ENCODE measurements around the gene CDH1. TPM values are rescaled to one million over a fixed set of nuclear protein-coding genes. Genes with fewer than 3 reads are reported as not detected.
"Not testable (repeated sequence)": the region's sequence is repeated elsewhere in the genome, so short reads cannot be mapped to it uniquely, and the experiment has no call there.

Gene CDH1
- total RNA-seq = 83.0 TPM

DNA sequence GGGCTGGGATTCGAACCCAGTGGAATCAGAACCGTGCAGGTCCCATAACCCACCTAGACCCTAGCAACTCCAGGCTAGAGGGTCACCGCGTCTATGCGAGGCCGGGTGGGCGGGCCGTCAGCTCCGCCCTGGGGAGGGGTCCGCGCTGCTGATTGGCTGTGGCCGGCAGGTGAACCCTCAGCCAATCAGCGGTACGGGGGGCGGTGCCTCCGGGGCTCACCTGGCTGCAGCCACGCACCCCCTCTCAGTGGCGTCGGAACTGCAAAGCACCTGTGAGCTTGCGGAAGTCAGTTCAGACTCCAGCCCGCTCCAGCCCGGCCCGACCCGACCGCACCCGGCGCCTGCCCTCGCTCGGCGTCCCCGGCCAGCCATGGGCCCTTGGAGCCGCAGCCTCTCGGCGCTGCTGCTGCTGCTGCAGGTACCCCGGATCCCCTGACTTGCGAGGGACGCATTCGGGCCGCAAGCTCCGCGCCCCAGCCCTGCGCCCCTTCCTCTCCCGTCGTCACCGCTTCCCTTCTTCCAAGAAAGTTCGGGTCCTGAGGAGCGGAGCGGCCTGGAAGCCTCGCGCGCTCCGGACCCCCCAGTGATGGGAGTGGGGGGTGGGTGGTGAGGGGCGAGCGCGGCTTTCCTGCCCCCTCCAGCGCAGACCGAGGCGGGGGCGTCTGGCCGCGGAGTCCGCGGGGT lies at the start of gene CDH1:
CDH1 (plus strand) TSS at position 247 of the 684 bp plus-strand sequence; CDS start at position 371, 124 bp downstream.
- DNase-seq = no peak

DNA sequence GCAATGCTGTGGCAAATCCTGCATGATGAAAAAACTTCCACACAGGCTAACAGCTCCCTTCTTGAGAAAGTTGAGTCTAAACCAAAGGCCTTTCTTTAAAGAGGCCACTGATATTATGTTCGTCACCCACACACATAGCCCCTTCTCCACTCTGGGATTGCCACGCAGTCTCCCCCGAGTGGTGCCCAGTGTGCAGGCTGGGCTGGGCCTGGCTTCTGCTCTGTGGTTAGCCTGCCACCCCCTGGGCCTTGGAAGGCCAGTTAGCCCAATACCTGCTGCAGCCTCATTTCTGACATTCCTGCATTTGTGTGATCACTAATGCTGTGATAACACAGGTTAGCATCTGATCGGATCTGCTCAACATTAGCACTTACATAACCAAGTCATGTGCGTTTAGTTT lies 47.2 kb upstream of the CDH1 start:
- no peak for DNase-seq

DNA sequence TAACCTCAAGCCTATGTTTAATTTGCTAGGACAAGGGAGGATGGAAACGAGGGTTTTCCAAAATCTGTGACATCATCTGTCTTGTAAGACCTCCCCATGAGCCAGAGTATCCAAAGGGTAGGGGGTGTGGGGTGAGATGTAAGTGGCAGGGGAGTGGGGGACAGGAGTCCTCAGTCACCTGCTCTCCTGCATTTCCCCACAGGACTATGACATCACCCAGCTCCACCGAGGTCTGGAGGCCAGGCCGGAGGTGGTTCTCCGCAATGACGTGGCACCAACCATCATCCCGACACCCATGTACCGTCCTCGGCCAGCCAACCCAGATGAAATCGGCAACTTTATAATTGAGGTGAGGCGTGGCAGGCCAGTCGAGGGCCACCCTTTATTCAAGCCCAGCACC lies 41.5 kb upstream of the CDH1 start:
- no peak for DNase-seq

DNA sequence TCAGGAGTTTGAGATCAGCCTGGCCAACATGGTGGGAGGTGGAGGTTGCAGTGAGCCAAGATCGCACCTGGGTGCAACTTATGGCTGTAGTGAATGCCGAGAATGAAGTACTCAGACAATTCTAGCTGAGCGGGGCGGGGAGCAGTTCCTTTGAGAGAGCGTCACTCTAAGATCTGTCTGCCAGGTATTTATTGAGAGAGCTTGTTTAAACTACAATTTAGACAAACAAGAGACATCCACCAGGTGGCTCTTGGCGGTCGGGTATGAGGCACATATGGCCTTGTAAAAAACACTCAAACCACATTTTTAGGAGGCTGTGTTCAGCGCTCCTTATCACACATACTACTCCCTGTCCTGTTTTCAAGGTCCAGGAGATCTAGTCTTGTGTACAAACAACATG lies 40.6 kb upstream of the CDH1 start:
- no peak for DNase-seq

DNA sequence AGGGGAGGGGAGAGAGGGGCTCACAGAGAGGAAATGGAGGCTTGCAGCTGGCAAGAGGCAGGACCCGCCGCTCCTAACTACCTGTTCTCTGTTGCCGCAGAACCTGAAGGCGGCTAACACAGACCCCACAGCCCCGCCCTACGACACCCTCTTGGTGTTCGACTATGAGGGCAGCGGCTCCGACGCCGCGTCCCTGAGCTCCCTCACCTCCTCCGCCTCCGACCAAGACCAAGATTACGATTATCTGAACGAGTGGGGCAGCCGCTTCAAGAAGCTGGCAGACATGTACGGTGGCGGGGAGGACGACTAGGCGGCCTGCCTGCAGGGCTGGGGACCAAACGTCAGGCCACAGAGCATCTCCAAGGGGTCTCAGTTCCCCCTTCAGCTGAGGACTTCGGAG lies 39.0 kb upstream of the CDH1 start:
- no peak for DNase-seq

DNA sequence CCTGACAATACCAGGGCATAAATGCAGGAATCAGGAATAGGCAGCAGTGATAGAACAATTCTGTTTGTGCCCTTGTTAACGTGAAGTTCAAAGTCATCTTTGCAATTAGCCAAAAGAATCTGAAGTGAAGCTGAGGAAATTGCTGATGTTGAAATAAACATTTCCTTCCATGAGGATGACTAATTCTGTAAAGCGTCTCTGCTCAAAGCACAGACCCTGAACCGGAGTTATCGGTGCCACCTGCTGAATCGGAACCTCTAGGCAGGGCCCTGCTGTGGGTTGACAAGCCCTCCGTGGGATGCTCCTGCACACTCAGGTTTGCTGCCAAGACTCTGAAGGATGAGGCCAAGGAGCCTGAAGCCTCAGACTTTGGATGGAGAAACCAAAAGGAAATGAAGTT lies 37.0 kb upstream of the CDH1 start:
- no peak for DNase-seq

DNA sequence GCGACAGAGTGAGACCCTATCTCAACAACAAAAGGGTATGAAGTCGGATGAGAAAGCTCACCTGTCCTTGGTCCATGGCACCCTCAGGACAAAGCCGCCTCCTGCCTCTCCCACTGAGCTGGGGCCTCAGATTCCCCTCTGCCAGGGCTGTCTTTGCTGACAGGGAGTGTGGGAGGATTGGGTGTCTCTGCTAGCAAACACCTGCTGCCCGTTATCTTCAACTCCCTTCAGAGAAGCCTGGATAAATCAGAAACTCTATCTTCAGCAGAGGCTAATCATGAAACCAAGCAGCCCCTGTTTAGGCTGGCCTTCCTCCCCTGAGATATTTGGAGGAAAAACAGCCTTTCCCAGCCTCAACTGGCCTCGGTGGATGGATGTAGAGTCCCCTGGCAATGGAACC lies 36.3 kb upstream of the CDH1 start:
- DNase-seq = no peak

DNA sequence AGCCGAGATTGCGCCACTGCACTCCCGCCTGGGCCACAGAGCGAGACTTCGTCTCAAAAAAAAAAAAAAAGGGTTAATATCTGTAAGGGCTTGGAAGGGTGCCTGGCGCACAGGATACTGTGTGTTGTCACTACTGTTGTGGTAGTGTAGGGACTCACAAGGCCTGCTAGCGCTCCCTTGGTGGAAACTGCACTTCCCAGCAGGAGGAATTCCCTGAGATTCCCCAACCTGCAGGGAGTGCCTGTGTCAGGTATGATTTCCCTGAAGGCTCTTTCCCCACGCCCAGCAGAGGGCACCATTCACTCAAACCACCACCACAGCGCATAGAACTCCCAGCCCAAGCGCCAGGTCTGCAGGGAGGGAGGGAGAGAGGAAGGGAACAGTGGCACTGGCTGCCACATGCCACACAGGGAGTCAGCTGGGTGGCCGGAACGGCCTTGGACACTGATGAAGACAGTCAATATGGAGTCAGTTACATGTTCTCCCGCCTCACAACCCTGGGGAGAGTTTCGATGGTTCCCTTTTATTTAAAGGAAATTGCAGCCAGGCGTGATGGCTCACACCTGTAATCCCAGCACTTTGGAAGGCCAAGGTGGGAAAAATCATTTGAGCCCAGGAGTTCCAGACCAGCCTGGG lies 32.7 kb upstream of the CDH1 start:
- DNase-seq = no peak

DNA sequence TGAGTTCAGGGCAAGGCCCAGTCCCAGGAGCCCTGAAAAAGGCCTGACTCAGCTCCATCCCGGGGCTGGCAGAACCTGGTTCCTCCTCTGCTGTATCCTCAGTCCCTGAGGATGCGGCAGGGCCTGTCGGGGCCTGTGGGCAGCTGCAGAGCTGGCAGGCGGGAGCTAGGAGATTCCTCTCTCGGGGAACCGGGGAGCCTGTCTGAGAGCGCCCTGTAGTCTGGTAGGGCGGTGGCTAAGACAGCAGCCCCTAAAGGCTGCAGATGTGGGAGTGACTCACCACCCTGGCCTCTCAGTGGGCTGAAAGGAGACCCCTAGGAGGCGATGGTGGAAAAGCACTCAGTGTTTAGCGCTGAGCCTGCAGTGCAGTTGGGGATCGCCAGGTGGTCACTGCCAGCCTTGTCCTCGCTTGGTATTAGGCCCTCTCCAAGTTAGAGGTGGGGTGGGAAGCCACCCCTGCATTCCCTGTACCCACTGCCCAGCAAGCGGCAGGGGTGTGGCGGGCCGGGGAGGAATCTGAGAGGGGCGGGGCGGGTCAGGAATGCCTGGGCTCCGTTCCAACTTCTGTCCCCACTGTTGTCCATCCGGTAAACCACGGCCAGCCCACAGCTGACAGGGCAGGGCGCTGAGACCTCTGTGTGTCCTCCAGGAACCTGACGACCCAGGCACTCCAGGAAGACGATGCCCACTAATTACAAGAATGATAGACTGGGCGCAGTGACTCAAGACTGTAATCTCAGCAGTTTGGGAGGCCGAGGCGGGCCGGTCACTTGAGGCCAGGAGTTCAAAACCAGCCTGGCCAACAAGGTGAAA lies 29.5 kb upstream of the CDH1 start:
- peak; percentile 9 for DNase-seq

DNA sequence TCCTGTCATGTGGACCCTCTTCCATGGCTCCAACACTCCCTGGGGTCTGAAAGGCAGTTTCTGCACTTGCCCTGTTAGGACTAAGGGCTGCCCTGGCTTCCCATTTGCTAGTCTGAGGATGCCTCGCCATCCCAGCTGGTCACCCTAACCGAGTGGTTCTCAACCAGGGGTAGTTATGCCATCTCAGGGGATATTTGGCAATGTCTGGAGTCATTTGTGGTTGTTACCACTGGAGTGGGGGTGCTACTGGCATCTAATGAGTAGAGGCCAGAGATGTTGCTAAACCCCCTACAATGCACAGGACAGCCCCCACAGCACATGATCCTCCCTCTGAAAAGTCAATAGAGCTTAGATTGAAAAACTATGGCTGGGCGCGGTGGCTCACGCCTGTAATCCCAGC lies 26.9 kb upstream of the CDH1 start:
- DNase-seq = no peak

DNA sequence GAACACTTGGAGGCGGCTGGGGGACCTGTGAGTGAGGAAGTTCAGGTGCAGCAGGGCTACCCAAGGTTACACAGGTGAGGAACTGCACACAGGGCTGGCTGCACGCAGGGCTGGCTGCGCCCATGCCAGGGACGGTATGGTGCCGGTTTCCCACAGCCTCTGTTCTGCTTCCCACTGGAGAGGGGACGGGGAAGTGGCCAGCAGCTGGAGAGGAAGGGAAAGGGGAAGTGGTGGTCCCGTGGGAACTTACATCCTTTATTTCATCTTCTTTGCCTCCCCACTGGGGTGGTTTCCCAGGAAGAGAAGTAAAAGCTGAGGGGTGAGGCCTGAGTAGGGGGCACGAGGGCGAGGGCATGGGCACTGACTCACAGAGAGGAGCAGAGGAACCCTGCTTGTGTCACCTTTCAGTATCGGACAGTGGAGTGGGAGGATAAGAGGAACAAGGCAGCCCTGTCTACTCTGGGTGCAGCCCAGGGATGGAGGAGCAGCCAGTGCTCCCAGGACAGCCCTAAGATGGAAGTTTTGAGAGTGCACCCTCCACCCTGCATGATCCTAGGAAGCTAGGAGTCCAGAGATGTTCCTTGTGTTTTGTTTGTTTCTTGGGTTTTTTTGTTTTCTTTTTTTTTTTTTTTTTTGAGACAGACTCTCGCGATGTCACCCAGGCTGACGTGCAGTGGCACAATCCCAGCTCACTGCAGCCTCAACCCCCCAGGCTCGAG lies 25.5 kb upstream of the CDH1 start:
- DNase-seq = no peak

DNA sequence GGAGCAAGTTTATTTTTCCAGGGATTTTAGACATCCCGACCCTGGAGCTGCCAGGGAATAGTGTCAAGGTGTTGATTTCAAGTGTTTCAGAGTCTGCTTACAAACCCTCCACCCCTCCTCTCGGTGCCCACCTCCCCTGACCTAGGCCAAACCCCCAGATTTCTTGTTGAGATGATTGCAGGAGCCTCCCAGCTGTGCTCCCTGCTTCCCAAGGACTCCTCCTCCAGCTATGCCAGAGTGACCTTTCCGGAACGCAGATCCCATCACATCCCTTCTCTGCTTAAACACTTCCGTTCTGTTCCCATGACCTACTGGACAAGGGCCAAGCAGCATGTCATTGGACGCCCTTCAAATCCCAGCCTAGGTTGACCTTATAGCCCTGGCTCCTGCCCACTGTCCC lies 23.7 kb upstream of the CDH1 start:
- DNase-seq = no peak

DNA sequence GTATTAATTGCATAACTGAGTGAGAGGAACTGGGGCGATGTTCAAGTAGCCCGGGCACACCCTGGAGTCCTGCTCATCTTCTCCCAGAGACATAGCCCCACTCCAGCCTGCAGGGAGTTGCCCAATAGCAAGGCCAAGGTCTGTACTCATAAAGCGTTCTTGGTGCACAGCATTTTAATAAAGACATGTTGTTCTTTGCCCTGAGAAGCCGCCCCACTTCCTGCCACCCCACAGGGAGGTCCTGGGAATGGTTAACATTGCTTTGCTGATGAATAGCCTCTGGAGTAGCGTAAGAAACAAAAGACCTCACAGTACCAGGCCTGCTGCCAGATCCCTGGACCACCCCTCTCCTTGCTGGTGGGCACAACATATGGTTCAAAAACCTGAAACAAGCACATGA lies 21.6 kb upstream of the CDH1 start:
- no peak for DNase-seq

DNA sequence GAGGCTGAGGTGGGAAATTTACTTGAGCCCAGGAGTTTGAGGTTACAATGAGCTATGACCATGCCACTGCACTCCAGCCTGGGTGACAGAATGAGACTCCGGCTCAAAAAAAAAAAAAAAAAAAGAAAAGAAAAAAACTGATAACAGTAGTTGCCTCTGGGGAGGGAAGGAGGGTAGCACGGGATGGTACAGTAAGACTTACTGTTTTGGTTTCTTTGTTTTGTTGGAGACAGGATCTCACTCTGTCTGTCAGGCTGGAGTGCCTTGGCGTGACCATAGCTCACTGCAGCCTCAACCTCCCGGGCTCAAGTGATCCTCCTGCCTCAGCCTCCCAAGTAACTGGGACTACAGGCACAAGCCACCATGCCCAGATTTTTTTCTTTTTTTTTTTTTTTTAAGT lies 20.6 kb upstream of the CDH1 start:
- DNase-seq = not testable (repeated sequence)

DNA sequence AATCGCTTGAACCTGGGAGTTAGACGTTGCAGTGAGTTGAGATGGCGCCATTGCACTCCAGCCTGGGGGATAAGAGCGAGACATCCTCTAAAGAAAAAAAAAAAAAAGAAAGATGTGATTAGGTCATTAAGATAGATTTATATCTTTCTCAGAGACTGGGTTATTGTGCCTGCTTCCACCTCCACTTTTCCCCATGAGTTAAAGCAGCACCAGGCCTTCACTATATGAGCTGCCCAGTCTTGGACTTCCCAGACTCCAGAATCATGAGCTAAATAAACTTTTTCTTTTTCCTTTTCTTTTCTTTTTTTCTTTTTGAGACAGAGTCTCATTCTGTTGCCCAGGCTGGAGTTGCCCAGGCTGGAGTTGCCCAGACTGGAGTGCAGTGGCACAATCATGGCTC lies 19.4 kb upstream of the CDH1 start:
- no peak for DNase-seq

DNA sequence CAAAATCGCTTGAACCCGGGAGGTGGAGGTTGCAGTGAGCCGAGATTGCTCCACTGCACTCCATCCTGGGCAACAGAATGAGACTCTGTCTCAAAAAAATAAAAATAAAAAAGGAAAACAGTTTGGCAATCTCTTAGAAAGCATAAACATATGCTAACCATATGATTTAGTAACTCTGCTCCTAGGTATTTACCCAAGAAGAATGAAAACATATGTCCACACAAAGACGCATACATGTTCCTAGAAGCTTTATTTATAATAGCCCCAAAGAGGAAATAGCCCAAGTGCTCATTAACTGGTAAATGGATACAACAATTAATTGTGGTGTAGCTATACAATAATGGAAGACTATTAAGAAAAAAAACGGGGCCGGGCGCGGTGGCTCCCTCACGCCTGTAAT lies 18.5 kb upstream of the CDH1 start:
- DNase-seq = peak; percentile 51

DNA sequence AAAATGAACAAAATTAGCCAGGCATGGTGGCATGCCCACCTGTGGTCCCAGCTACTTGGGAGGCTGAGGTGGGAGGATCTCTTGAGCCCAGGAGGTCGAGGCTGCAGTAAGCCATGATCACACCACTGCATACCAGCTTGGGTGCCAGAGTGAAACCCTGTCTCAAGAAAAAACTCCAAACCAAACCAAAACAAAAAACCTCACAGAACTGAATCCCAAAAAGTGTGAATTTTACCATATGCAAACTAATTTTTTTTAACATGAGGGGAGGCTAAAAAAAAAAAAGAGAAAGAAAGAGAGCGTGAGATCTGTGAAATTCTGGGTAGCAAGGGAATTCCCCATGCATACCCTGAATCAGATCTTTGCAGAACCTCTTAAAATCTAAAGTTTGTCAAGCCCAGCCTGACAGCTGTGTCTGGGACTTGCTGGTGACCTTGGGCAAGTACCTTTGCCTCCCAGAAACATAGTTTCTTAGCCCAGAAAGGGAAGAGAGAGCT lies 17.1 kb upstream of the CDH1 start:
- no peak for DNase-seq

DNA sequence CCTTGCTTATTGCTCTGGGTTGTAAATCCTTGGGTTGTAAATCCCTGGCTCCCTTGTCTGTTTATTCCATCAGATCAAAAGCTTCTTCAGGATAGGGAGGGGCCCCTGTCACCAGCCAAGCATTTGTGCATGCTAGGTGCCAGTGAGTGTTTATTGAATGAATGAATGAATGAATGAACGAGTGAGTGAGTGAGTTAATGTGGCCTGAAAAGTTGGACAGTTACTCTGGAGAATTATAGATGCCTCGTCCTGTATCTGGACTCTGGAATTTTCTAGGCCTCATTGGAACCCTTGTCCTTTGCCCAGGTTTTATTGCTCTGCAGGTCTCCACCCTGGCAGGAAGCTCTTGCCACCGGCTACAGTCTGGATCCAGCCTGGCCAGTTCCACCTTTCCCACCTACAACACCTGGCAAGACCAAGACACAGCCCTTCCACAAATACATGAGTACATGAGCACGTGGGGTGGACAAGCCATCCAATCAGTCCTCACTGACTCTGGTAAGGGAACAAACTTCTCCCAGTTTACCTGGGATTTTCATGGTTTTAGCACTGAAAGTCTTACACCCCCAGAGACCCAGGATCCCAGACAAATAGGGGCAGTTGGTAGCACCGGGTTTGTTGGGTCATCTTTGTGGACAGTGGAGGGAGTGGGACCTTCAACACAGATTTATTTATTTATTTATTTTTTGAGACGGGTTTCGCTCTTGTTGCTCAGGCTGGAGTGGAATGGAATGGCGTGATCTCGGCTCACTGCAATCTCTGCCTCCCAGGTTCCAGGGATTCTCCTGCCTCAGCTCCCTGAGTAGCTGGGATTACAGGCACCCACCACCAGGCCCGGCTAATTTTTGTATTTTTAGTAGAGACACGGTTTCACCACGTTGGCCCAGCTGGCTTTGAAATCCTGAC lies 14.7 kb upstream of the CDH1 start:
- no peak for DNase-seq

DNA sequence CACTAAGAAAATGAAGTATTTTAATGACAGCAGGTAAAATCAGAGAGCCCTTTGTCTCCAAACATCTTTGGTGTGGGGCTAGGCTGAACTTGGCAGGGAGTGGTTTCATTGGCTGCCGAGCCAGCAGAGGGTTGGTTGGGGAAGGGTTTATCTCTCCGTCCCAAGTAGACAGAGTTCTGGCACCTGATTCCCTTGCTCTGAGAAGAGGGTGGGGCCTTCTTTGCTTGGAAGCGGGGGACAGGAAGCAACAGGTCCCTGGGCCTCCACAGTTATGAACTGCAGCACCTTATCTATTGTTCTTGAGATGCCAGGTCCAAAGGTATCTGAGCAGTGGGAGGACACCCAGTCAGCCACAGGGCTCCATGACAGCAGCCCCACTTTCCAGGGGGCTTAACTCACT lies 12.3 kb upstream of the CDH1 start:
- DNase-seq = no peak

DNA sequence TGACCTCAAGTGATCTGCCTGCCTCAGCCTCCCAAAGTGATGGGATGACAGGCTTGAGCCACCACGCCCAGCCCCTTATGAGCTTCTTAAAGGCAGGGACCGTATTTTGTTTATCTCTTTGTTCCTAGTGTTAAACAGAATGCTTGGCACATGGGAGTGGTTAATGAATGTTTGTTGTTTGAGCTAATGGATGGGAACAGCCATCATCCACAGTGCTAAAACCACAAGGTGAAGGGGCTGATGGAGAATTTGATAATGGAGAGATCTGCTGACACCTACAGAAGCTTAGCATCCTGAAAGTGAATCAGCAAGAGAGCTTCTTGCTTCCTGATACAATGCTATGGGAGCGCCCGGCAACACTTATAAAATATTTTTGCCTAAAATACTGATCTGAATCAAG lies 8.6 kb upstream of the CDH1 start:
- no peak for DNase-seq

DNA sequence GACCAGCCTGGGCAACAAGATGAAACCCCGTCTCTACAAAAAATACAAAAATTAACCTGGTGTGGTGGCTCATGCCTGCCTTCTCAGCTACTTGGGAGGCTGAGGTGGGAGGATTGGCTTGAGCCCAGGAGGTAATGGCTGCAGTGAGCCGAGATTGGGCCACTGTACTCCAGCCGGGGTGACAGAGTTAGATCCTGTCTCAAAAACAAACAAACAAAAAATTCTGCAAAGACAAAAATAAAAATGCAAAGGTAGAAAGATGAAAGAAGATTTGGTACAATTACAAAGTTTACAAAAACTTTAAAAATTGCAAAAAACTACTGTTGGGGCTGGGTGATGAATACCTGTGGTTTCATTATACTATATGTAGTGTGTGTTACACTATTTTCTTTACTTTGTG lies 5.5 kb upstream of the CDH1 start:
- no peak for DNase-seq

Data from skin of body (tissue), 2 donors.